ENCODE data around the gene TENM4.

The TENM4 gene

DNA sequence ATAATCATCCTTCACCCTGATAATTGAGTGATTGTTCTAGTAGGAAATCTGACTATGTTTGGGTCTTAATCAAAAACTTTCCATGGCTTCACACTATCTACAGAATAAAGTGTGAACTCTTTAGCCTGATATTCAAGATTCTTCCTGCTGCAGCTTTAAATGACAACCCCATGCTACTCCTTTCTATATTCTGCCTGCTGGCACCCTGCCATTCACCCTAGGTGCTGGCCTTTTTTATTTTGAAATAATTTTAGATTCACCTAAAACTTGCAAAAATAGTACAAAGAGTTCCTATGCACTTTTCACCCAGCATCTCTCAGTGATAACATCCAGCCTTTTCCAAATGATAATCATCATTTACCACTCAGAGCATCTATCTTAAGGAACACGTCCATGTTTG, 502.8 kb downstream of the TENM4 start:
- TF ChIP-seq, protein P1, sequence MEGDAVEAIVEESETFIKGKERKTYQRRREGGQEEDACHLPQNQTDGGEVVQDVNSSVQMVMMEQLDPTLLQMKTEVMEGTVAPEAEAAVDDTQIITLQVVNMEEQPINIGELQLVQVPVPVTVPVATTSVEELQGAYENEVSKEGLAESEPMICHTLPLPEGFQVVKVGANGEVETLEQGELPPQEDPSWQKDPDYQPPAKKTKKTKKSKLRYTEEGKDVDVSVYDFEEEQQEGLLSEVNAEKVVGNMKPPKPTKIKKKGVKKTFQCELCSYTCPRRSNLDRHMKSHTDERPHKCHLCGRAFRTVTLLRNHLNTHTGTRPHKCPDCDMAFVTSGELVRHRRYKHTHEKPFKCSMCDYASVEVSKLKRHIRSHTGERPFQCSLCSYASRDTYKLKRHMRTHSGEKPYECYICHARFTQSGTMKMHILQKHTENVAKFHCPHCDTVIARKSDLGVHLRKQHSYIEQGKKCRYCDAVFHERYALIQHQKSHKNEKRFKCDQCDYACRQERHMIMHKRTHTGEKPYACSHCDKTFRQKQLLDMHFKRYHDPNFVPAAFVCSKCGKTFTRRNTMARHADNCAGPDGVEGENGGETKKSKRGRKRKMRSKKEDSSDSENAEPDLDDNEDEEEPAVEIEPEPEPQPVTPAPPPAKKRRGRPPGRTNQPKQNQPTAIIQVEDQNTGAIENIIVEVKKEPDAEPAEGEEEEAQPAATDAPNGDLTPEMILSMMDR (IDR thresholded peaks at IDR 0.05), result no peak
- H3K36me3 Mint-ChIP-seq (ENCODE audit: low read depth), result peaks cover 53% of the 10 kb centered on the region
- no peak overlapping the region for H3K4me3 Mint-ChIP-seq
- no peak for DNase-seq
- H3K9me3 Mint-ChIP-seq, result peaks cover 4% of the 10 kb centered on the region
- H3K4me1 Mint-ChIP-seq, result peaks cover 82% of the 10 kb centered on the region
- H3K27me3 Mint-ChIP-seq (ENCODE audit: low read depth, poor library complexity), result no peaks in the 10 kb centered on the region
- no peak overlapping the region for H3K27ac Mint-ChIP-seq

DNA sequence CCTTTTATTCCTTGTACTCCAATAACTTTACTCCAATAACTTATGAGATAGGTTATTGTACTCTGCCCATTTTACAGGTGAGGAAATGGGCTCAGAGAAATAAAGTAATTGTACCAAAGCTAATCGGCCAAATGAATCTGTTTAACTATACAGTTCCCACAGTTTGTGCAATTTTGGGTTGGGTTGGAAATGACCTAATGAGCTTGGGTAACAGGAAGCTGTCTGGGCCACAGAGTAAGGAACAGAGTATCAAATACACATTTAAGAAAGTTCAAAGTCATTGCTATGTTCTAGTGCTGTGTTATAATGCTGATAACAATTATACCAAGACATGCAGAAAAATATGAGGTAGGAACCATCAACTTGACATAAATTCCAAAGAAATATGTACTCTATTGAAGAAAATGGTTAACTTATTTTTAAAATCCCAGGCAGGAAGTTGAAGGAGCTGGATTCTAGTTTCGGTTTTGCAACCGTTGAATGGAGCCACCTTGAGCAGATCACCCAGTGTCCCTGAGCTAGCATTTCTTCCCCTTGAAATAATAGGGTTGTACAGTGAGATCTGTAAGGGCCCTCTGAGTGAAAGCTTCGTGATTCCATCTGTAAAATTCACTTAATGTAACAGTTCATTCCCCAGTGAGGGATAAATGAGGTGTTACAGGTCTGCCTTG, 505.3 kb downstream of the TENM4 start:
- no peak for DNase-seq
- Mint-ChIP-seq H3K4me3 (no peak overlapping the region), H3K4me1 (peaks cover 76% of the 10 kb centered on the region), H3K36me3 (ENCODE audit: low read depth) (peaks cover 75% of the 10 kb centered on the region), H3K9me3 (peaks cover 14% of the 10 kb centered on the region), H3K27ac (no peak overlapping the region), H3K27me3 (ENCODE audit: low read depth, poor library complexity) (no peaks in the 10 kb centered on the region)
- TF ChIP-seq, protein P1 (IDR thresholded peaks at IDR 0.05), result no peak

DNA sequence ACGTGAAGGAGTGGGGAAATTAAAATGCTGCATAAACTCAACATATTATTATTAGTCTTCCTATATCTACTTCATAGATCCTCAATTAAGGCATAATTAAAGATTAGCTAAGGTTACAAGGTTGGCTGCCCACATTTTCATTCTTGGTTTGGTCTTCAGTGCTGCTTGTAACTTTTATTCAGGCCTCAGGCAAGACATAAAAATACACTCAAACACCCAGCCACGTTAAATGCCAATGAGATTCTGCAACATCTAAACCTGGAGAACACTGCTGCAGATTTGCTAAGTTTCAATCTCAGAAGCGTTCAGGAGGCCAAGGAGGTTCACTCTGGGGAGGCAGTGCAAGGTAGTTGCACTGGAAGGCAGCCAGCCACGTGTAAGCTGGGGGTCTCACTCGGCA, 507.5 kb downstream of the TENM4 start:
- peaks cover 69% of the 10 kb centered on the region for H3K36me3 Mint-ChIP-seq (ENCODE audit: low read depth)
- no peak overlapping the region for H3K27ac Mint-ChIP-seq
- DNase-seq, result no peak
- TF ChIP-seq, protein P1 (IDR thresholded peaks at IDR 0.05), result no peak
- peaks cover 76% of the 10 kb centered on the region for H3K4me1 Mint-ChIP-seq
- peaks cover 14% of the 10 kb centered on the region for H3K9me3 Mint-ChIP-seq
- H3K4me3 Mint-ChIP-seq, result no peak overlapping the region
- H3K27me3 Mint-ChIP-seq (ENCODE audit: low read depth, poor library complexity), result no peaks in the 10 kb centered on the region

DNA sequence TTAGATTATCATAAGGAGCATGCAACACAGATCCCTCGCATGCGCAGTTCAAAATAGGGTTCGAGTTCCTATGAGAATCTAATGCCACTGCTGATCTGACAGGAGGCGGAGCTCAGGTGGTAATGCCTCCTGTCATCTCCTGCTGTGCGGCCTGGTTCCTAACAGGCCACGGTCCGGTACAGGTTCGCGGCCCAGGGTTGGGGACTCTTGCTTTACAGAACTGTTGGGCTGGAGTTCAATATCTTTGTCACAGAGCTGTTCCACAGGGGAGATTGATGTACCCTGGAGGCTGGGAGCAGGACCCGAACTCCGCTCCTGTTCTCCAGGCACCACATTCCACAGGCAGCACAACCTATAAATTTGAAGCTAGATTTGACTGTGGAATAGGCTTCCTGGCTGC, 508.1 kb downstream of the TENM4 start:
- no peak for DNase-seq
- TF ChIP-seq, protein P1 (IDR thresholded peaks at IDR 0.05), result no peak
- Mint-ChIP-seq H3K36me3 (ENCODE audit: low read depth) (peaks cover 64% of the 10 kb centered on the region), H3K9me3 (peaks cover 14% of the 10 kb centered on the region), H3K27ac (no peak overlapping the region), H3K4me1 (peaks cover 76% of the 10 kb centered on the region), H3K4me3 (no peak overlapping the region), H3K27me3 (ENCODE audit: low read depth, poor library complexity) (no peaks in the 10 kb centered on the region)

DNA sequence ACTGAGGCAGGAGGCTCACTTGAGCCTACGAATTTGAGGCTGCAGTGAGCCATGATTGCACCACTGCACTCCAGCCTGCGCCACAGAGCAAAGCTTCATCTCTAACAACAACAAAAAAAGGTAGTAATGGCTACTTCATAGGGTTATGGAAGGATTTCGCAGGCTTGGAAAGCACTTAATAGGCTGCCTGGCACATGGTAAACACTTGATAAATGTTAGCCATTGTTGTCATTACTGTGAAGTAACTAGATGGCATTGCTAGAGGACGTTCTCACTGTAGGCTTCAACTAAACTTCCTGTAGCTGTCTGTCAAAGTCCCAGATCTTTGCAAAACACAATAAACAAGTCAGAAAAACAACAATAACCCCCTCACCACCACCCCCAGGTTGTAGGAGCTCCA, 508.9 kb downstream of the TENM4 start:
- H3K4me1 Mint-ChIP-seq, result peaks cover 76% of the 10 kb centered on the region
- H3K27me3 Mint-ChIP-seq (ENCODE audit: low read depth, poor library complexity), result no peaks in the 10 kb centered on the region
- DNase-seq, result no peak
- H3K4me3 Mint-ChIP-seq, result no peak overlapping the region
- TF ChIP-seq, protein P1 (IDR thresholded peaks at IDR 0.05), result no peak
- peaks cover 14% of the 10 kb centered on the region for H3K9me3 Mint-ChIP-seq
- peaks cover 57% of the 10 kb centered on the region for H3K36me3 Mint-ChIP-seq (ENCODE audit: low read depth)
- H3K27ac Mint-ChIP-seq, result peak overlapping the region; percentile 27

Measured in nephron progenitor cell (in vitro differentiated cells).